Measurements from ENCODE around the gene ASTN2.

Gene ASTN2

DNA sequence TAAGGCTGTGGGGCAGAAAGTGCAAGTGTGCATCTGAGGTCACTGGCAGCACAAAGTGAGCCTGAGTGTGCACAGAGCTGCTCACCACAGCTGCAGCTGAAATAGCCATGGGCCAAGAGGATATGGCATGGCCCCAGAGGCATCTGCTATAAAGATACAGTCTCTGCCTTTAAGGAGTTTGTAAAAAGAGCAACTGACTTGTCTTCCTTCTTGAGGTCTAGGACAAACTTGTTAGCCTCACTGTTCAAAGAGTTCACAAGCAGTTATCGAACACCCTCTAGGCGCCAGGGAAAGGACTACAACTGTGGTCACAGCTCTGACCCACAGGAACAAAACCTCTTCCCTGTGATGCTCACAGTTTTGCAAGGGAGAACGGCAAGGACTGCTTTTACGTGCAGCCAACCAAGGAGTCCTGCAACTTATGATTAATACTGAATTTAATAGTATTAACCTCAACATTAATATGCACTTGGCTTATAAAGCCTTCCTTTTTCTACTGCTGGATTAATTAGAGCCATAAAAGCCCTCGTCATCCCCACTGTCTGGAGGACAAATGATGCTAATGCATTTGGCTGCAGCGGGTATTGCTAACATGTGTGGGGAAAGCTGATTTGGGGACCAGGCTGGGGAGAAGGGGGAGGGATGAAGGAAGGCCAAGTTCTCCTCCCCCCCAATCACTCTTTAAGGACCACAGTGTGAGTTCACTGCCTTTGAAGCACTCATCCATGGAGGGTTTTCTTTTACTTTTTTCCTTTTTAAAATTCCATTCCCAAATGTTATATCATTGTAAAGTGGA, 917.6 kb downstream of the ASTN2 start:
- H3K4me3 ChIP-seq (ENCODE audit: low read depth, low read length), result no peak overlapping the region
- TF ChIP-seq, protein P1, sequence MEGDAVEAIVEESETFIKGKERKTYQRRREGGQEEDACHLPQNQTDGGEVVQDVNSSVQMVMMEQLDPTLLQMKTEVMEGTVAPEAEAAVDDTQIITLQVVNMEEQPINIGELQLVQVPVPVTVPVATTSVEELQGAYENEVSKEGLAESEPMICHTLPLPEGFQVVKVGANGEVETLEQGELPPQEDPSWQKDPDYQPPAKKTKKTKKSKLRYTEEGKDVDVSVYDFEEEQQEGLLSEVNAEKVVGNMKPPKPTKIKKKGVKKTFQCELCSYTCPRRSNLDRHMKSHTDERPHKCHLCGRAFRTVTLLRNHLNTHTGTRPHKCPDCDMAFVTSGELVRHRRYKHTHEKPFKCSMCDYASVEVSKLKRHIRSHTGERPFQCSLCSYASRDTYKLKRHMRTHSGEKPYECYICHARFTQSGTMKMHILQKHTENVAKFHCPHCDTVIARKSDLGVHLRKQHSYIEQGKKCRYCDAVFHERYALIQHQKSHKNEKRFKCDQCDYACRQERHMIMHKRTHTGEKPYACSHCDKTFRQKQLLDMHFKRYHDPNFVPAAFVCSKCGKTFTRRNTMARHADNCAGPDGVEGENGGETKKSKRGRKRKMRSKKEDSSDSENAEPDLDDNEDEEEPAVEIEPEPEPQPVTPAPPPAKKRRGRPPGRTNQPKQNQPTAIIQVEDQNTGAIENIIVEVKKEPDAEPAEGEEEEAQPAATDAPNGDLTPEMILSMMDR (IDR thresholded peaks at IDR 0.05; ENCODE audit: low read depth, low read length), result no peak

DNA sequence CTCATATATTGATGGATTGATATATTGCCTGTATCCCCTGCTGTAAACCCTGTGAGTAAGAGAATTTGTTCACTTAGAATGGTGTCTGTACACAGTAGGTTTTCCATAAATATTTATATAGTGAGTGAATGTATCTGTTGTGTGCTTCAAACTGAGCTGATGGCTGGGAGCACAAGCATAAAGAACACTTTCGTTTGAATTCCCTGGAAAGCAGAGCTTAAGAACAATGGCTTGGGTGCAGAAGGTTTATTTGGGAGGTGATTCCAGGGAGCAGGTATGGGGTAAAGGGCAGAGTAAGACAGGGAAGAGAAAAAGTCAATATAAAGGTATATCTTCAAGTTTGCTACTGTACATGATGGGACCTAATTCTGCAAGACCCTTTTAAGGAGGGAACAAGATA, 918.7 kb downstream of the ASTN2 start:
- TF ChIP-seq, protein P1 (IDR thresholded peaks at IDR 0.05; ENCODE audit: low read depth, low read length), result no peak
- H3K4me3 ChIP-seq (ENCODE audit: low read depth, low read length), result no peak overlapping the region

DNA sequence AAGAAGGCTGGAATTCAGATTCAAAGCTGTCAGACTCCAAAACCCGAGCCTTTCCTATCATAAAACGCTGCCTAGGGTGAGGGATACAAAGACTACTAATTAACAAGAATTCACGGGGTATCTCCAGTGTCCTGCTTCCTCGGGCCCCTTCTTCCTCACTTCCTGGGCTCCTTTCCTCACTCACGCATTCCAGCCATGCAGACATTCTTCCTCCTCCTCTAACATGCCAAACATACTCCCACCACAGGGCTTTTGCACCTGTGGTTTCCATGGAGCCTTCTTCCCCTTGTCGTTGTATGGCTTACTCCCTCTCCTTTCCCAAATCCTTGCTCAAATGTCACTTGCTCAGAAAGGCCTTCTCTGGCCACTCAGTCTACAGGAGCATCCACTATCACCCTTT, 919.1 kb downstream of the ASTN2 start:
- TF ChIP-seq, protein P1 (IDR thresholded peaks at IDR 0.05; ENCODE audit: low read depth, low read length), result no peak
- H3K4me3 ChIP-seq (ENCODE audit: low read depth, low read length), result no peak overlapping the region

DNA sequence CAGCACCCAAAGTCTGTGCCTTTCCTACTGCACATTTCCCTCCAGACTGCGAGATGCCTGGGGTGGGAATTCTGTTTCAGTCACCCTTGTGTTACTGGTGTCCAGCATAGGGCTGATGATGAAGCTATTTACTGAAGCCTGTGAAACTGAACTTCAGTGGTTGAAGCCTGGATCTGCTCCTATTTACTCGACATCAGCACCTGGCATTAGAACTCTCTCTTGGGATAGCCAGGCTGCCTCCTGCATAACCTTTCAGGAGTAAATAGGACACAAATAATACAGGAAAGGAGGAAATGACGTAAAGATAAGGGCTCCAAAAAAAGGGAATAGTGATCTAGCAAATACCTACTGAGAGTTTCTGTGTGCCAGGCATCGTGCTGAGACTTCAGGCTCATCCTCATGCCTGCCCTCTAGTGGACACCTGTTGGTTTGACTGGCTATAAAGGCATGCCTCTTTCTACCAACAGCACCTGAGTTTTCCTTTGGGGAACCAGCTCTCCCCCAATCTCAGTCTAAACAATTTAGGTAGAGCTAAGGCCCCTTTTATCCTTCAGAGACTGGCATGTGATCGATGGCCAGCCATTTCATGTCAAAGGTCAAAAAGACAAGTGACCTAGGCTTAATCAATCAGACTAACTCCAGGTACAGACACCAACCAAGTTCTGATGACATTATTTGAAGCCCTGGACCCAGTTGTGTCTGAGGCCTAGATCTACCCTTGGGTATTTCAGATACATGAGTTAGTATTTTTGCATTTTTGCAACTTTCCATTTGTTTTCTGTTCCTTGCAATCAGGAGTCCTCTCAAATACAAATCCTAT, 919.8 kb downstream of the ASTN2 start:
- TF ChIP-seq, protein P1 (IDR thresholded peaks at IDR 0.05; ENCODE audit: low read depth, low read length), result peak; percentile 46
- H3K4me3 ChIP-seq (ENCODE audit: low read depth, low read length), result no peak overlapping the region

DNA sequence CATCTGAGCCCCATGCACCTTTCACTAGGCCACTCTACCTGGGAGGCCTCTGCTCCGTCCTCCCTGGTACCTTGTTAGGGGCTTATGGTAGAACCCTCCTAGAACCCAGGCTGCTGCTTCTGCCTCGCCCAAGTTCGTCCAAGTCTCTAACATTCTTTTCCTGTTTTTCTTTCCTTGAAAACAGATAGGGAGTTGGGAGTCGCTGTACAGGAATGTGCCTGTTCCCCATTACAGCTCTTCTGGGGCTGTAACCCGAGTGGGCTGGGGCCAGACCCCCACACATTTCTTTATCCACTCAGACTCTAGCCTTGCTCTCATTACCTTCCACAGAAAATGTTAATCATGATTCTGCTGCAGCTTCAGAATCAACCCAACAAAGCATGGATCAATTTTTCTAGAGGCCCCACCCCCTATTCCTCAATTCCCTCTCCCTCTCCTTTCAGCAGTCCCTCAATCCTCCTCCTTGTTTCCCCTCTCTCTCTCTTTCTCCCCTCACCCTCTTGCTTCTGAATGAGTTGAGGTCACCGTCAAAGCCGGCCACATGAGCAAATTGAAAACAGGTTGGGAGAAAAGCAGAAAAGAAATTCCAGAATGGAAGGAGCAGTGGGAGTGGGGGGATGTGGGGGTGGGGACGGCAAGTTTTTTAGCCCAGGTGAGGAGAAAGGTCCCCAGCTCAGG, 921.5 kb downstream of the ASTN2 start:
- no peak overlapping the region for H3K4me3 ChIP-seq (ENCODE audit: low read depth, low read length)
- TF ChIP-seq, protein P1 (IDR thresholded peaks at IDR 0.05; ENCODE audit: low read depth, low read length), result no peak

DNA sequence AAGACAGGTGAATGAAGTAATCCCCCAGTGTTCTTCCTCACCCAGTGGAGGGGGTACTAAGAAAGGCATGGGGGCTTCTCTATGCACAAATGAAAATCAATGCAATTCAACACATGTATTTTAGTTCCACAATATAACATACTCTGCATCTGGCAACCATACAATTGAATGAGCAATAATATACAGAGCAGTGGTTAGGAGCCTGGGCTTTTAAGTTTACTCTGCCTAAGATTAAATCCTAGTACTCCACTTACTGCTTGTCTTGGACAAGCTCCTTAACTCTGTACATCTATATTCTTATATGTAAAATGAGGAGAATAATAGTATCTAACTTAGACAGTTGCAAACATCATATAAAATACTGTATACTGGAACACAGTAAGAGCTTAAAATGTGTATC, 923.2 kb downstream of the ASTN2 start:
- TF ChIP-seq, protein P1 (IDR thresholded peaks at IDR 0.05; ENCODE audit: low read depth, low read length), result no peak
- H3K4me3 ChIP-seq (ENCODE audit: low read depth, low read length), result no peak overlapping the region
